Measurements from ENCODE around the gene GPR162. TPM values are rescaled to one million over a fixed set of nuclear protein-coding genes. Genes with fewer than 3 reads are reported as not detected.

Gene GPR162
- total RNA-seq, 2 experiments from 2014 or later, result not detected

- POLR2A ChIA-PET, result interaction anchor here (0.7 to 8.4 kb wide), 10 partner anchors 10 to 340 kb away, joined by 3 to 53 read pairs (median 4); partner anchors contain the start of genes CD4, CDCA3, MLF2 and MRPL51
- Mint-ChIP-seq H3K9me3 (no peaks in the 10 kb centered on the region), H3K4me1 (peaks cover 17% of the 10 kb centered on the region), H3K36me3 (ENCODE audit: low read depth) (no peaks in the 10 kb centered on the region), H3K4me3 (no peak overlapping the region), H3K27ac (no peak overlapping the region), H3K27me3 (peaks cover 38% of the 10 kb centered on the region)
- no peak for DNase-seq
- CTCF ChIA-PET, result interaction anchor here (0.7 to 3.9 kb wide), 14 partner anchors 9 to 212 kb away, joined by 3 to 35 read pairs (median 4); partner anchors contain the start of genes CD4, CDCA3, MLF2 and USP5
Observed at GRCh38 chr12:6833189-6833890, 11.7 kb downstream of the GPR162 start.

- DNase-seq, result no peak
- Mint-ChIP-seq H3K36me3 (ENCODE audit: low read depth) (no peaks in the 10 kb centered on the region), H3K27me3 (peaks cover 33% of the 10 kb centered on the region), H3K9me3 (no peaks in the 10 kb centered on the region), H3K4me1 (peaks cover 12% of the 10 kb centered on the region), H3K27ac (no peak overlapping the region), H3K4me3 (no peak overlapping the region)
- ChIA-PET CTCF (interaction anchor here (0.5 to 3.9 kb wide), 17 partner anchors 9 to 232 kb away, joined by 3 to 35 read pairs (median 6); partner anchors contain the start of genes CD4, CDCA3, GPR162 and MLF2), POLR2A (interaction anchor here (1.0 to 8.4 kb wide), 8 partner anchors 9 to 126 kb away, joined by 3 to 53 read pairs (median 4); partner anchors contain the start of genes CDCA3, MLF2, TPI1 and USP5)
Observed at GRCh38 chr12:6834254-6834653, 12.6 kb downstream of the GPR162 start.

GRCh38 chr12:6834873-6835272, 13.3 kb downstream of the GPR162 start:
- ChIA-PET POLR2A (interaction anchor here (1.0 to 8.4 kb wide), 5 partner anchors 8 to 126 kb away, joined by 3 to 53 read pairs (median 4); partner anchors contain the start of genes CDCA3, MLF2 and USP5), CTCF (interaction anchor here (0.9 to 3.9 kb wide), 19 partner anchors 9 to 232 kb away, joined by 3 to 35 read pairs (median 7); partner anchors contain the start of genes CD4, CDCA3, COPS7A and GPR162)
- Mint-ChIP-seq H3K27me3 (peaks cover 26% of the 10 kb centered on the region), H3K36me3 (ENCODE audit: low read depth) (no peaks in the 10 kb centered on the region), H3K9me3 (no peaks in the 10 kb centered on the region), H3K27ac (no peak overlapping the region), H3K4me1 (peaks cover 9% of the 10 kb centered on the region), H3K4me3 (no peak overlapping the region)
- no peak for DNase-seq

- peaks cover 9% of the 10 kb centered on the region for H3K4me1 Mint-ChIP-seq
- no peaks in the 10 kb centered on the region for H3K36me3 Mint-ChIP-seq (ENCODE audit: low read depth)
- ChIA-PET POLR2A (interaction anchor here (2.6 to 8.4 kb wide), 2 partner anchors 15 to 84 kb away, joined by 9 to 53 read pairs; partner anchors contain the start of genes CDCA3, MLF2 and USP5), CTCF (interaction anchor here (0.8 to 3.9 kb wide), 11 partner anchors 8 to 113 kb away, joined by 3 to 35 read pairs (median 7); partner anchors contain the start of genes CDCA3, COPS7A, MLF2 and USP5)
- no peak overlapping the region for H3K27ac Mint-ChIP-seq
- no peaks in the 10 kb centered on the region for H3K9me3 Mint-ChIP-seq
- no peak overlapping the region for H3K4me3 Mint-ChIP-seq
- no peak for DNase-seq
- peaks cover 8% of the 10 kb centered on the region for H3K27me3 Mint-ChIP-seq
Observed at GRCh38 chr12:6836851-6837250, 15.2 kb downstream of the GPR162 start.

GRCh38 chr12:6837370-6838060, 15.9 kb downstream of the GPR162 start:
- H3K27me3 Mint-ChIP-seq, result peaks cover 4% of the 10 kb centered on the region
- no peak for DNase-seq
- no peaks in the 10 kb centered on the region for H3K36me3 Mint-ChIP-seq (ENCODE audit: low read depth)
- no peak overlapping the region for H3K27ac Mint-ChIP-seq
- no peak overlapping the region for H3K4me3 Mint-ChIP-seq
- H3K4me1 Mint-ChIP-seq, result peaks cover 9% of the 10 kb centered on the region
- no peaks in the 10 kb centered on the region for H3K9me3 Mint-ChIP-seq
- ChIA-PET POLR2A (interaction anchor here (2.6 to 8.4 kb wide), 2 partner anchors 14 to 85 kb away, joined by 9 to 53 read pairs; partner anchors contain the start of genes CDCA3, MLF2 and USP5), CTCF (interaction anchor here (0.8 to 3.9 kb wide), 6 partner anchors 11 to 84 kb away, joined by 3 to 35 read pairs (median 8); partner anchors contain the start of genes CDCA3, MLF2 and USP5)

- Mint-ChIP-seq H3K9me3 (no peaks in the 10 kb centered on the region), H3K27me3 (peaks cover 2% of the 10 kb centered on the region), H3K27ac (no peak overlapping the region), H3K4me3 (no peak overlapping the region), H3K4me1 (peaks cover 9% of the 10 kb centered on the region), H3K36me3 (ENCODE audit: low read depth) (no peaks in the 10 kb centered on the region)
- POLR2A ChIA-PET, result interaction anchor here (1.4 to 2.5 kb wide), 3 partner anchors 9 to 13 kb away, joined by 5 to 19 read pairs (median 7); partner anchors contain the start of genes CDCA3, P3H3 and USP5
- no peak for DNase-seq
- CTCF ChIA-PET, result interaction anchor here (0.6 to 1.1 kb wide), 3 partner anchors 13 to 179 kb away, joined by 3 to 4 read pairs (median 3); partner anchors contain the start of genes LPCAT3 and USP5
Observed at GRCh38 chr12:6838854-6839253, 17.2 kb downstream of the GPR162 start.

GRCh38 chr12:6839482-6840201, 18.0 kb downstream of the GPR162 start:
- no peaks in the 10 kb centered on the region for H3K9me3 Mint-ChIP-seq
- POLR2A ChIA-PET, result interaction anchor here (0.7 to 2.5 kb wide), 6 partner anchors 9 to 107 kb away, joined by 3 to 19 read pairs (median 4); partner anchors contain the start of genes CDCA3, P3H3 and USP5

GRCh38 chr12:6840330-6840729, 18.7 kb downstream of the GPR162 start:
- H3K27me3 Mint-ChIP-seq, result no peaks in the 10 kb centered on the region
- ChIA-PET CTCF (interaction anchor here (0.6 kb wide), 1 partner anchor 97 kb away, joined by 3 read pairs; no protein-coding TSS in a partner anchor), POLR2A (interaction anchor here (0.7 to 2.5 kb wide), 6 partner anchors 8 to 108 kb away, joined by 3 to 19 read pairs (median 4); partner anchors contain the start of genes CDCA3, P3H3 and USP5)
- peaks cover 4% of the 10 kb centered on the region for H3K36me3 Mint-ChIP-seq (ENCODE audit: low read depth)
- no peak for DNase-seq
- H3K9me3 Mint-ChIP-seq, result no peaks in the 10 kb centered on the region
- no peak overlapping the region for H3K27ac Mint-ChIP-seq
- peaks cover 4% of the 10 kb centered on the region for H3K4me1 Mint-ChIP-seq
- H3K4me3 Mint-ChIP-seq, result no peak overlapping the region

More at GRCh38 chr12:6839482-6840201, 18.0 kb downstream of the GPR162 start:
- Mint-ChIP-seq H3K27me3 (no peaks in the 10 kb centered on the region), H3K4me1 (peaks cover 7% of the 10 kb centered on the region), H3K27ac (no peak overlapping the region), H3K4me3 (no peak overlapping the region), H3K36me3 (ENCODE audit: low read depth) (no peaks in the 10 kb centered on the region)
- CTCF ChIA-PET, result interaction anchor here (0.6 to 1.1 kb wide), 3 partner anchors 13 to 178 kb away, joined by 3 to 4 read pairs (median 3); partner anchors contain the start of genes LPCAT3 and USP5
- no peak for DNase-seq

- Mint-ChIP-seq H3K9me3 (no peaks in the 10 kb centered on the region), H3K4me1 (no peaks in the 10 kb centered on the region), H3K27ac (no peak within 1 kb of the TSS), H3K27me3 (no peaks in the 10 kb centered on the region), H3K36me3 (ENCODE audit: low read depth) (peaks cover 6% of the 10 kb centered on the region), H3K4me3 (no peak within 1 kb of the TSS)
- DNase-seq, result no peak
- POLR2A ChIA-PET, result interaction anchor here (1.0 to 2.5 kb wide), 6 partner anchors 10 to 88 kb away, joined by 3 to 19 read pairs (median 5); partner anchors contain the start of genes CDCA3, P3H3 and USP5
- CTCF ChIA-PET, result interaction anchor here (0.6 to 1.2 kb wide), 2 partner anchors 29 to 97 kb away, joined by 3 read pairs; no protein-coding TSS in a partner anchor
Observed at GRCh38 chr12:6840761-6841515, 19.3 kb downstream of the GPR162 start, which contains the start of gene GNB3. Gene GNB3, plus strand, starts transcription at chr12:6840925. Its CDS starts 363 bp downstream, at chr12:6841288.

- no peak for DNase-seq
- POLR2A ChIA-PET, result interaction anchor here (1.2 to 1.7 kb wide), 2 partner anchors 9 to 90 kb away, joined by 3 to 7 read pairs; partner anchors contain the start of genes CDCA3 and USP5
- Mint-ChIP-seq H3K4me3 (no peak overlapping the region), H3K27me3 (no peaks in the 10 kb centered on the region), H3K36me3 (ENCODE audit: low read depth) (peaks cover 16% of the 10 kb centered on the region), H3K4me1 (no peaks in the 10 kb centered on the region), H3K9me3 (no peaks in the 10 kb centered on the region), H3K27ac (no peak overlapping the region)
- CTCF ChIA-PET, result interaction anchor here (1.1 to 1.4 kb wide), 2 partner anchors 9 to 17 kb away, joined by 3 to 5 read pairs; no protein-coding TSS in a partner anchor
Observed at GRCh38 chr12:6842075-6842474, 20.5 kb downstream of the GPR162 start.
